HG03175 (cell line): ENCODE data around the gene S100G.
"Not testable (repeated sequence)": the region's sequence is repeated elsewhere in the genome, so short reads cannot be mapped to it uniquely, and the experiment has no call there.

Experiments used
- ATAC-seq: cut with Tn5 transposase; IDR thresholded peaks from one replicate; pipeline ENCODE4 v1.9.1; 2021; ENCODE audit warnings: mild to moderate bottlenecking, moderate library complexity; ENCODE audit not compliant: unreplicated experiment

Gene S100G

GRCh38 chrX:16649858-16650257, at the start of gene S100G:
Gene S100G, plus strand, starts transcription at chrX:16650158. Its CDS starts 849 bp downstream, at chrX:16651007.
- no peak for ATAC-seq

GRCh38 chrX:16601885-16602284, 48.1 kb upstream of the S100G start:
- ATAC-seq, result no peak

GRCh38 chrX:16603235-16603634, 46.7 kb upstream of the S100G start:
- not testable (repeated sequence) for ATAC-seq

- ATAC-seq, result no peak
Measured at GRCh38 chrX:16603822-16604221, 46.1 kb upstream of the S100G start.

- no peak for ATAC-seq
Measured at GRCh38 chrX:16604337-16604736, 45.6 kb upstream of the S100G start.

- no peak for ATAC-seq
Measured at GRCh38 chrX:16606142-16606720, 43.7 kb upstream of the S100G start.

GRCh38 chrX:16610121-16610621, 39.8 kb upstream of the S100G start:
- ATAC-seq, result no peak

- not testable (repeated sequence) for ATAC-seq
Measured at GRCh38 chrX:16610654-16611053, 39.3 kb upstream of the S100G start.

GRCh38 chrX:16612257-16612897, 37.6 kb upstream of the S100G start:
- no peak for ATAC-seq

GRCh38 chrX:16617382-16617781, 32.6 kb upstream of the S100G start:
- ATAC-seq, result no peak

GRCh38 chrX:16618422-16618821, 31.5 kb upstream of the S100G start:
- no peak for ATAC-seq

- ATAC-seq, result no peak
Measured at GRCh38 chrX:16619024-16619423, 30.9 kb upstream of the S100G start.

- ATAC-seq, result not testable (repeated sequence)
Measured at GRCh38 chrX:16628511-16628910, 21.4 kb upstream of the S100G start.

GRCh38 chrX:16628946-16629595, 20.9 kb upstream of the S100G start:
- ATAC-seq, result no peak

- ATAC-seq, result no peak
Measured at GRCh38 chrX:16629909-16630308, 20.0 kb upstream of the S100G start.

- no peak for ATAC-seq
Measured at GRCh38 chrX:16633754-16634153, 16.2 kb upstream of the S100G start.

GRCh38 chrX:16635040-16635439, 14.9 kb upstream of the S100G start:
- no peak for ATAC-seq

GRCh38 chrX:16635596-16635995, 14.4 kb upstream of the S100G start:
- ATAC-seq, result no peak

GRCh38 chrX:16638533-16638932, 11.4 kb upstream of the S100G start:
- ATAC-seq, result no peak

GRCh38 chrX:16639966-16640365, 10.0 kb upstream of the S100G start:
- ATAC-seq, result no peak

- ATAC-seq, result no peak
Measured at GRCh38 chrX:16640823-16641222, 9.1 kb upstream of the S100G start.

- ATAC-seq, result no peak
Measured at GRCh38 chrX:16643176-16643575, 6.8 kb upstream of the S100G start.
